Right atrium auricular region (tissue), 2 donors: ENCODE measurements around the gene EYA4. TPM values are rescaled to one million over a fixed set of nuclear protein-coding genes. Genes with fewer than 3 reads are reported as not detected.

Source experiments
- DNase-seq: peaks from one replicate; pipeline ENCODE4 v3.0.0-alpha.2; 2019; ENCODE audit warnings: low spot score
- H3K27ac ChIP-seq, 2 donors: fragments of 200-600 bp; sonication (generic); 1 replicate in 1 of 2; 2 replicates in 1 of 2; pipeline ENCODE4 v1.5.1; 2016 to 2019
- H3K27me3 ChIP-seq, 2 donors: fragments of 200-600 bp; sonication (generic); one replicate each; pipeline versions ENCODE4 v1.5.1 to v1.6.0; 2017 to 2019
- H3K36me3 ChIP-seq: fragments of 200-600 bp; sonication (generic); one replicate; pipeline ENCODE4 v1.5.1; 2016
- H3K4me1 ChIP-seq, 2 donors: fragments of 200-600 bp; sonication (generic); one replicate each; pipeline versions ENCODE4 v1.5.1 to v1.6.0; 2017 to 2019
- H3K4me3 ChIP-seq, 2 donors: fragments of 200-600 bp; sonication (generic); 1 replicate in 1 of 2; 2 replicates in 1 of 2; pipeline ENCODE4 v1.5.1; 2017 to 2019; ENCODE audit warnings: mild to moderate bottlenecking in 1 of 2, moderate library complexity in 1 of 2
- H3K9me3 ChIP-seq, 2 donors: fragments of 200-600 bp; sonication (generic); one replicate each; pipeline ENCODE4 v1.5.1; 2019
- total RNA-seq, 2 donors: library from RNA; depleted of rRNA; stranded (reverse); fragments of >200 nt; gene quantifications; one replicate each; pipeline ENCODE4 v1.1.0, GENCODE V29; 2016
- TF ChIP-seq, protein P1 (sequence below), 2 donors: fragments of 200-600 bp; sonication (generic); IDR thresholded peaks; one replicate each; pipeline ENCODE4 v1.5.1; 2019; ENCODE audit warnings: antibody characterized with exemption in 2 of 2

EYA4 gene, protein sequence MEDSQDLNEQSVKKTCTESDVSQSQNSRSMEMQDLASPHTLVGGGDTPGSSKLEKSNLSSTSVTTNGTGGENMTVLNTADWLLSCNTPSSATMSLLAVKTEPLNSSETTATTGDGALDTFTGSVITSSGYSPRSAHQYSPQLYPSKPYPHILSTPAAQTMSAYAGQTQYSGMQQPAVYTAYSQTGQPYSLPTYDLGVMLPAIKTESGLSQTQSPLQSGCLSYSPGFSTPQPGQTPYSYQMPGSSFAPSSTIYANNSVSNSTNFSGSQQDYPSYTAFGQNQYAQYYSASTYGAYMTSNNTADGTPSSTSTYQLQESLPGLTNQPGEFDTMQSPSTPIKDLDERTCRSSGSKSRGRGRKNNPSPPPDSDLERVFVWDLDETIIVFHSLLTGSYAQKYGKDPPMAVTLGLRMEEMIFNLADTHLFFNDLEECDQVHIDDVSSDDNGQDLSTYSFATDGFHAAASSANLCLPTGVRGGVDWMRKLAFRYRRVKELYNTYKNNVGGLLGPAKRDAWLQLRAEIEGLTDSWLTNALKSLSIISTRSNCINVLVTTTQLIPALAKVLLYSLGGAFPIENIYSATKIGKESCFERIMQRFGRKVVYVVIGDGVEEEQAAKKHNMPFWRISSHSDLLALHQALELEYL
- total RNA-seq: 10 to 100 TPM; 16.2 to 24.2 TPM

DNA sequence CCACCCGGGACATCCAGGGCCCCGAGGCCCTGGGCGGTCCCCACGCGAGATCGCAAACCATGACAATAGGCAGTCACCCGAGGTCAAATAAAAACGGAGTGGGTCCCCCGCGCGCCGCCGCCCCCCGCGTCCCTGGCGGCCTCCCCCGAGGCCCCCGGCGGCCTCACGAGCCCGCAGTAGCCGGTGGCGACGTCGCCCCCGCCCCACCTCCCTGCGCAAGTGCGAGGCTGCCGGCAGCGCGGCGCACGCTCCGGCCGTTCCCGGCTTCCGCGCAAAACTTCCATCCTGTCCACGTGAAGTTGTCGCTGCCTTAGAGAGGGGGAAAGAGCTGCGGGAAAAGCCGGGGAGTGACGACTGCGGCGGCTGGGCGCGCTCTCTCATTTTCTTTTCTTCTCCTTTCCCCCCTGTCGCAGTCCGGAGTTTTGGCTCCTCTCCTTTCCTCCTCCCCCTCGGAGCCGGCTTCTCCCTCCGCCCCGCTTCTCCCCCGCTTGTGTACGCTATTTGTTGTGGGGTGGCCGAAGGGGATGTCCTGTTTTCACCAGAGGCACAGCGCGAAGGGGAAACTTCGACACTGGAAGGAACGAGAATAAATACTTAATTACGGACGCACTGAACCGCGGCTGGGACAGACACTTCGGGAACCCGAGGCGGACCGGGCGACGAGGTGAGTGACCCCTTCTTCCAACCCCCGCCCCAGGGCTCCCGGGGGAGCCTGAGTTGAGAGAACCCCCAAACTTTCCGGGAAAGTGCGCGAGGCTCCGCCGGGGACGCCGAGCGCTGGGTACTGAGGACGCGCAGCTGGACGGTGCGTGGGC, at the start of gene EYA4:
TSS of gene EYA4 (plus strand) at position 272 of the 815 bp plus-strand sequence. CDS start 33,424 bp downstream, outside the sequence.
- H3K9me3 ChIP-seq: no peaks in the 10 kb centered on the region
- TF ChIP-seq, protein P1, sequence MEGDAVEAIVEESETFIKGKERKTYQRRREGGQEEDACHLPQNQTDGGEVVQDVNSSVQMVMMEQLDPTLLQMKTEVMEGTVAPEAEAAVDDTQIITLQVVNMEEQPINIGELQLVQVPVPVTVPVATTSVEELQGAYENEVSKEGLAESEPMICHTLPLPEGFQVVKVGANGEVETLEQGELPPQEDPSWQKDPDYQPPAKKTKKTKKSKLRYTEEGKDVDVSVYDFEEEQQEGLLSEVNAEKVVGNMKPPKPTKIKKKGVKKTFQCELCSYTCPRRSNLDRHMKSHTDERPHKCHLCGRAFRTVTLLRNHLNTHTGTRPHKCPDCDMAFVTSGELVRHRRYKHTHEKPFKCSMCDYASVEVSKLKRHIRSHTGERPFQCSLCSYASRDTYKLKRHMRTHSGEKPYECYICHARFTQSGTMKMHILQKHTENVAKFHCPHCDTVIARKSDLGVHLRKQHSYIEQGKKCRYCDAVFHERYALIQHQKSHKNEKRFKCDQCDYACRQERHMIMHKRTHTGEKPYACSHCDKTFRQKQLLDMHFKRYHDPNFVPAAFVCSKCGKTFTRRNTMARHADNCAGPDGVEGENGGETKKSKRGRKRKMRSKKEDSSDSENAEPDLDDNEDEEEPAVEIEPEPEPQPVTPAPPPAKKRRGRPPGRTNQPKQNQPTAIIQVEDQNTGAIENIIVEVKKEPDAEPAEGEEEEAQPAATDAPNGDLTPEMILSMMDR (IDR thresholded peaks at IDR 0.05): no peak
- DNase-seq: no peak
- peak within 1 kb of the TSS; percentile 85 to 88 for H3K27ac ChIP-seq
- peak within 1 kb of the TSS; percentile 63 to 64 for H3K4me3 ChIP-seq
- no peaks in the 10 kb centered on the region for H3K36me3 ChIP-seq
- H3K4me1 ChIP-seq: peaks cover 0 to 7% of the 10 kb centered on the region in 2 donors
- peaks cover 0 to 8% of the 10 kb centered on the region in 2 donors for H3K27me3 ChIP-seq

DNA sequence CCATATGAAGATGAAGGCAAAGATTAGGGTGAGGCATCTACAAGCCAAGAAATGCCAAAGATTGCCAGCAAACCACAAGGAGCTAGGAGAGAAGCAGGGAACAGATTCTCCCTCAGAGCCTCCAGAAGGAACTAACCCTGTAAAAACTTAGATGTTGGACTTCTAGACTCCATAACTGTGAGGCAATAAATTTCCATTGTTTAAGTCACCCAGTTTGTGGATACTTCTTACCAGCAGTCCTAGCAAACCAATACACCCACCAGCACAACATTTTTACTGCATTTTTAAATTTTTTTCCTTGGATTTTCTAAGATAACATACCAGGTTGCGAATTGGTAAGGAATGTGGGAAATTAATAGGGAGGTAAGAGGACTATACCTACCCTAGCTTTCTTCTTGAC, 47.8 kb upstream of the EYA4 start:
- Histone ChIP-seq H3K9me3 (peaks cover 0 to 11% of the 10 kb centered on the region in 2 donors), H3K4me3 (no peak overlapping the region), H3K27ac (no peak overlapping the region), H3K27me3 (no peaks in the 10 kb centered on the region), H3K36me3 (no peaks in the 10 kb centered on the region), H3K4me1 (no peaks in the 10 kb centered on the region)
- TF ChIP-seq, protein P1 (IDR thresholded peaks at IDR 0.05): no peak
- DNase-seq: no peak

DNA sequence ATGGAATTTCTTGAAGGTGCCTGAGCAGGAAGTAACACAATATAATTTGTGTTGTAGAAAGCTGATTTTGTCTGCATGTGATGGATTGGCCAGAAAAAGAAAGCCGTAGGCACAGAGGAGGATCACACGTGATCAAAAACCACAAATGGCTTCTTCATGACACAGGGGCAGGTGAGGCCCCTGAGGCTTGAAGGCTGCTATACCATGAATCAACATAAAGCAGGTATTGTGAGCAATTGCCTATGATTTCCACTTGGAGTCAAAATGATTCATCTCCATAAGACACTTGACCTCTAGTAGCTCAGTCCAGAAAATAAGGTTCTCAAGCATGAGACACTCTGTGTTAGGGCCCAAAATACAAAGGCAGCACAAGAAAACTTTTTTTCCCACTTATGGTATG, 42.4 kb upstream of the EYA4 start:
- Histone ChIP-seq H3K36me3 (no peaks in the 10 kb centered on the region), H3K9me3 (peaks cover 0 to 11% of the 10 kb centered on the region in 2 donors), H3K4me3 (no peak overlapping the region), H3K27ac (no peak overlapping the region), H3K4me1 (no peaks in the 10 kb centered on the region), H3K27me3 (no peaks in the 10 kb centered on the region)
- TF ChIP-seq, protein P1 (IDR thresholded peaks at IDR 0.05): no peak
- no peak for DNase-seq

DNA sequence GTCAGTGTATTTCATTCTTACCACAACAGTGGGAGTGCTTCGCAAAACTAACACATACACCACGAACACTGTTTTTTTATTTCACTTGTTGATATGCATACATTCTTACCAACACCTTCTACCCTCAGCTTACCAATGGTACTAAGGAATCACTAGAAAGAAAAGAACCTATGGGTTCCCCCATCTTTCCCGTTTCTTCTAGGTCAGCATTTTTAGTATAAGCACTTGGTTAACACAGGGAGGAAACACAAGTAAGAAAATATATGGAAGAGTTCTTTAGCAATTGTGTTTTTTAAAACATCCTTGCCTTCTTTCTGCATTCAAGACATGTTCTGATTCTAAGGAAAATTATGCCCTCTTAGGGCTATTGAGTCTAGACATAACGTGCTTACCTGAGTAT, 39.9 kb upstream of the EYA4 start:
- Histone ChIP-seq H3K27ac (no peak overlapping the region), H3K27me3 (no peaks in the 10 kb centered on the region), H3K4me3 (no peak overlapping the region), H3K4me1 (no peaks in the 10 kb centered on the region), H3K9me3 (no peaks in the 10 kb centered on the region), H3K36me3 (no peaks in the 10 kb centered on the region)
- TF ChIP-seq, protein P1 (IDR thresholded peaks at IDR 0.05): no peak
- DNase-seq: no peak

DNA sequence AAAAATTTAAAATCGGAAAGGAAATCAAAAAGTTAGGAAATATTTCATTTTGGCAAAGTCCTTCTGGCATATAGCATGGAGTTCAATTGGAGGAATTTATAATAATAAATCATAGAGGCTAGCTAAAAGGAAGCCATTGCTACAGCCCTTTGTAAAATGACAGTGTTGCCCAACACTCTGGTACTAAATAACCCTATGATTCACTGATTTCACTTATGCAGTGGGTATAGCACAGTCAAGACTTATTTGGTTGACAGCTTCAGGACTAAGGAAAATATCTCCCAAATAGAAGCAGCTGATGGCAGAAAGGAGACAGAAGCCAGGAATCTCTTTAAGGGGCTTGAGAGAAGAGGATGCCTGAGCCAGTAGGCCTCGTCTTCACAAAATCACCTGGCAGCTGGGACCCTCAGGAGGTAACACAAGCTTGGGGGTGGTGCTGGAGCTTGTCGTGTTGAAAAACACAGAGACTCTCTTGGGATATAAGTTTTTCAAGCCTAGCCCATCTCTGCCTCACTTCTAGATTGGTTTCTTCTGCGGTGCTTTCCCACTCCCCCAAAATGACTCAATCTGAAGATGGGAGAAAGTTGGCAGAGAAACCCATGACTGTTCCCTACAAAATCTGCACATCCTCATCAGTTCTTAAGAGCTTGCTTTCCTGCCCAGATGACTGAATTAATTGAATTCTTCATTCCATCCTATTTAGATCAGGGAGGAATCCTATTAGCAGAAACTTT, 38.4 kb upstream of the EYA4 start:
- TF ChIP-seq, protein P1 (IDR thresholded peaks at IDR 0.05): no peak

More for the DNA sequence above, 38.4 kb upstream of the EYA4 start:
- no peak overlapping the region for H3K27ac ChIP-seq
- H3K4me1 ChIP-seq: no peaks in the 10 kb centered on the region
- no peaks in the 10 kb centered on the region for H3K27me3 ChIP-seq
- H3K4me3 ChIP-seq: no peak overlapping the region
- DNase-seq: no peak
- no peaks in the 10 kb centered on the region for H3K9me3 ChIP-seq
- no peaks in the 10 kb centered on the region for H3K36me3 ChIP-seq
